Measurements from ENCODE around the gene ARIH2. TPM values are rescaled to one million over a fixed set of nuclear protein-coding genes. Genes with fewer than 3 reads are reported as not detected.

Gene ARIH2
- total and polyA plus RNA-seq, 2 of the 8 experiments (the other 6 are each of a cell fraction or from before 2014, with no cell fraction given) = 72.9 to 136 TPM

- TF ChIP-seq, protein P1, sequence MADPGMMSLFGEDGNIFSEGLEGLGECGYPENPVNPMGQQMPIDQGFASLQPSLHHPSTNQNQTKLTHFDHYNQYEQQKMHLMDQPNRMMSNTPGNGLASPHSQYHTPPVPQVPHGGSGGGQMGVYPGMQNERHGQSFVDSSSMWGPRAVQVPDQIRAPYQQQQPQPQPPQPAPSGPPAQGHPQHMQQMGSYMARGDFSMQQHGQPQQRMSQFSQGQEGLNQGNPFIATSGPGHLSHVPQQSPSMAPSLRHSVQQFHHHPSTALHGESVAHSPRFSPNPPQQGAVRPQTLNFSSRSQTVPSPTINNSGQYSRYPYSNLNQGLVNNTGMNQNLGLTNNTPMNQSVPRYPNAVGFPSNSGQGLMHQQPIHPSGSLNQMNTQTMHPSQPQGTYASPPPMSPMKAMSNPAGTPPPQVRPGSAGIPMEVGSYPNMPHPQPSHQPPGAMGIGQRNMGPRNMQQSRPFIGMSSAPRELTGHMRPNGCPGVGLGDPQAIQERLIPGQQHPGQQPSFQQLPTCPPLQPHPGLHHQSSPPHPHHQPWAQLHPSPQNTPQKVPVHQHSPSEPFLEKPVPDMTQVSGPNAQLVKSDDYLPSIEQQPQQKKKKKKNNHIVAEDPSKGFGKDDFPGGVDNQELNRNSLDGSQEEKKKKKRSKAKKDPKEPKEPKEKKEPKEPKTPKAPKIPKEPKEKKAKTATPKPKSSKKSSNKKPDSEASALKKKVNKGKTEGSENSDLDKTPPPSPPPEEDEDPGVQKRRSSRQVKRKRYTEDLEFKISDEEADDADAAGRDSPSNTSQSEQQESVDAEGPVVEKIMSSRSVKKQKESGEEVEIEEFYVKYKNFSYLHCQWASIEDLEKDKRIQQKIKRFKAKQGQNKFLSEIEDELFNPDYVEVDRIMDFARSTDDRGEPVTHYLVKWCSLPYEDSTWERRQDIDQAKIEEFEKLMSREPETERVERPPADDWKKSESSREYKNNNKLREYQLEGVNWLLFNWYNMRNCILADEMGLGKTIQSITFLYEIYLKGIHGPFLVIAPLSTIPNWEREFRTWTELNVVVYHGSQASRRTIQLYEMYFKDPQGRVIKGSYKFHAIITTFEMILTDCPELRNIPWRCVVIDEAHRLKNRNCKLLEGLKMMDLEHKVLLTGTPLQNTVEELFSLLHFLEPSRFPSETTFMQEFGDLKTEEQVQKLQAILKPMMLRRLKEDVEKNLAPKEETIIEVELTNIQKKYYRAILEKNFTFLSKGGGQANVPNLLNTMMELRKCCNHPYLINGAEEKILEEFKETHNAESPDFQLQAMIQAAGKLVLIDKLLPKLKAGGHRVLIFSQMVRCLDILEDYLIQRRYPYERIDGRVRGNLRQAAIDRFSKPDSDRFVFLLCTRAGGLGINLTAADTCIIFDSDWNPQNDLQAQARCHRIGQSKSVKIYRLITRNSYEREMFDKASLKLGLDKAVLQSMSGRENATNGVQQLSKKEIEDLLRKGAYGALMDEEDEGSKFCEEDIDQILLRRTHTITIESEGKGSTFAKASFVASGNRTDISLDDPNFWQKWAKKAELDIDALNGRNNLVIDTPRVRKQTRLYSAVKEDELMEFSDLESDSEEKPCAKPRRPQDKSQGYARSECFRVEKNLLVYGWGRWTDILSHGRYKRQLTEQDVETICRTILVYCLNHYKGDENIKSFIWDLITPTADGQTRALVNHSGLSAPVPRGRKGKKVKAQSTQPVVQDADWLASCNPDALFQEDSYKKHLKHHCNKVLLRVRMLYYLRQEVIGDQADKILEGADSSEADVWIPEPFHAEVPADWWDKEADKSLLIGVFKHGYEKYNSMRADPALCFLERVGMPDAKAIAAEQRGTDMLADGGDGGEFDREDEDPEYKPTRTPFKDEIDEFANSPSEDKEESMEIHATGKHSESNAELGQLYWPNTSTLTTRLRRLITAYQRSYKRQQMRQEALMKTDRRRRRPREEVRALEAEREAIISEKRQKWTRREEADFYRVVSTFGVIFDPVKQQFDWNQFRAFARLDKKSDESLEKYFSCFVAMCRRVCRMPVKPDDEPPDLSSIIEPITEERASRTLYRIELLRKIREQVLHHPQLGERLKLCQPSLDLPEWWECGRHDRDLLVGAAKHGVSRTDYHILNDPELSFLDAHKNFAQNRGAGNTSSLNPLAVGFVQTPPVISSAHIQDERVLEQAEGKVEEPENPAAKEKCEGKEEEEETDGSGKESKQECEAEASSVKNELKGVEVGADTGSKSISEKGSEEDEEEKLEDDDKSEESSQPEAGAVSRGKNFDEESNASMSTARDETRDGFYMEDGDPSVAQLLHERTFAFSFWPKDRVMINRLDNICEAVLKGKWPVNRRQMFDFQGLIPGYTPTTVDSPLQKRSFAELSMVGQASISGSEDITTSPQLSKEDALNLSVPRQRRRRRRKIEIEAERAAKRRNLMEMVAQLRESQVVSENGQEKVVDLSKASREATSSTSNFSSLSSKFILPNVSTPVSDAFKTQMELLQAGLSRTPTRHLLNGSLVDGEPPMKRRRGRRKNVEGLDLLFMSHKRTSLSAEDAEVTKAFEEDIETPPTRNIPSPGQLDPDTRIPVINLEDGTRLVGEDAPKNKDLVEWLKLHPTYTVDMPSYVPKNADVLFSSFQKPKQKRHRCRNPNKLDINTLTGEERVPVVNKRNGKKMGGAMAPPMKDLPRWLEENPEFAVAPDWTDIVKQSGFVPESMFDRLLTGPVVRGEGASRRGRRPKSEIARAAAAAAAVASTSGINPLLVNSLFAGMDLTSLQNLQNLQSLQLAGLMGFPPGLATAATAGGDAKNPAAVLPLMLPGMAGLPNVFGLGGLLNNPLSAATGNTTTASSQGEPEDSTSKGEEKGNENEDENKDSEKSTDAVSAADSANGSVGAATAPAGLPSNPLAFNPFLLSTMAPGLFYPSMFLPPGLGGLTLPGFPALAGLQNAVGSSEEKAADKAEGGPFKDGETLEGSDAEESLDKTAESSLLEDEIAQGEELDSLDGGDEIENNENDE (IDR thresholded peaks at IDR 0.05; ENCODE audit: insufficient replicate concordance, low read length) = no peak
- TF ChIP-seq POLR2AphosphoS5 (IDR thresholded peaks at IDR 0.05; ENCODE audit: low read depth, low read length) = peak; percentile 83
- TF ChIP-seq POLR2A (IDR thresholded peaks at IDR 0.05; ENCODE audit: control extremely low read depth in 1 of 2, low read depth in 2 of 2, low read length in 2 of 2) = peak in 1 of 2 experiments; percentile 64; a peak in 1 of 3 replicates
- no peak for TF ChIP-seq BCL11A (IDR thresholded peaks at IDR 0.05; ENCODE audit: low read depth in 2 of 2, low read length in 2 of 2)
- TF ChIP-seq CHD2 (IDR thresholded peaks at IDR 0.05; ENCODE audit: low read length) = no peak; the same call in 1 of the 2 replicates
- no peak for TF ChIP-seq ZNF274 (IDR thresholded peaks at IDR 0.05; ENCODE audit: borderline replicate concordance, extremely low read depth, low read length)
- no peak; the same call in 1 of the 2 replicates for TF ChIP-seq ATF2 (IDR thresholded peaks at IDR 0.05; ENCODE audit: low read length)
- no peak for TF ChIP-seq CTBP2 (IDR thresholded peaks at IDR 0.05; ENCODE audit: borderline replicate concordance, insufficient read depth, insufficient read length, low read length)
Observed at GRCh38 chr3:48989796-48990635, 71.4 kb downstream of the ARIH2 start, which contains the start of gene P4HTM (continued).

Data from H1 (cell line).